Esophagus (tissue), 2 donors: ENCODE results near the gene CDH13. TPM values are rescaled to one million over a fixed set of nuclear protein-coding genes. Genes with fewer than 3 reads are reported as not detected.

ENCODE experiments used
- H3K27ac ChIP-seq, 2 donors: one replicate each; pipeline ENCODE4 v1.5.1; 2013; ENCODE audit warnings: low read depth in 2 of 2, mild to moderate bottlenecking in 2 of 2, inconsistent platforms in 1 of 2, low read length in 1 of 2, moderate library complexity in 1 of 2
- H3K27me3 ChIP-seq, 2 donors: one replicate each; pipeline ENCODE4 v1.6.1; 2013; ENCODE audit warnings: low read length in 2 of 2, control low read depth in 1 of 2, mild to moderate bottlenecking in 1 of 2; ENCODE audit not compliant: insufficient read depth in 2 of 2, control insufficient read depth in 1 of 2
- H3K36me3 ChIP-seq, 2 donors: one replicate each; pipeline ENCODE4 v1.6.1; 2013; ENCODE audit warnings: low read length in 1 of 2; ENCODE audit not compliant: control insufficient read depth in 2 of 2, insufficient read depth in 2 of 2
- H3K4me1 ChIP-seq, 2 donors: one replicate each; pipeline ENCODE4 v1.6.1; 2013; ENCODE audit warnings: low read length in 1 of 2; ENCODE audit not compliant: control insufficient read depth in 2 of 2, insufficient read depth in 2 of 2
- H3K4me3 ChIP-seq, 2 donors: one replicate each; pipeline ENCODE4 v1.5.1; 2013; ENCODE audit warnings: low read length in 2 of 2, mild to moderate bottlenecking in 2 of 2, low read depth in 1 of 2, moderate library complexity in 1 of 2
- H3K9me3 ChIP-seq, 2 donors: one replicate each; pipeline ENCODE4 v1.6.1; 2013; ENCODE audit warnings: mild to moderate bottlenecking in 2 of 2, low read depth in 1 of 2, low read length in 1 of 2, moderate library complexity in 1 of 2; ENCODE audit not compliant: control insufficient read depth in 2 of 2, insufficient read depth in 1 of 2
- WGBS, 2 donors: extraction: QIAGEN DNeasy Blood & Tissue Kit; methylation state at CpG; one replicate each; pipeline ENCODE4 v1.1.7; 2013; 5-methylcytosine and 5-hydroxymethylcytosine counted together
- polyA plus RNA-seq, 2 donors: library from polyadenylated mRNA; stranded (reverse); fragments of 200-250 nt; gene quantifications; one replicate each; pipeline ENCODE4 v1.2.3, GENCODE V29; 2013
- donor health status: healthy with polysubstance abuse.
- donor health status: Bipolar disorder and iron deficiency.

The CDH13 gene
- polyA plus RNA-seq, 2 donors: 1.3 to 4.3 TPM

GRCh38 chr16:83682116-83682867 lies 1055.5 kb downstream of the CDH13 start:
- no peaks in the 10 kb centered on the region for H3K9me3 ChIP-seq
- WGBS, 2 donors: 77 to 81% methylated on average over 13 of the region's 13 CpGs
- no peaks in the 10 kb centered on the region for H3K4me1 ChIP-seq
- H3K36me3 ChIP-seq: peaks cover 0 to 2% of the 10 kb centered on the region in 2 donors
- H3K4me3 ChIP-seq: no peak overlapping the region
- H3K27me3 ChIP-seq: no peaks in the 10 kb centered on the region
- H3K27ac ChIP-seq: no peak overlapping the region

DNA sequence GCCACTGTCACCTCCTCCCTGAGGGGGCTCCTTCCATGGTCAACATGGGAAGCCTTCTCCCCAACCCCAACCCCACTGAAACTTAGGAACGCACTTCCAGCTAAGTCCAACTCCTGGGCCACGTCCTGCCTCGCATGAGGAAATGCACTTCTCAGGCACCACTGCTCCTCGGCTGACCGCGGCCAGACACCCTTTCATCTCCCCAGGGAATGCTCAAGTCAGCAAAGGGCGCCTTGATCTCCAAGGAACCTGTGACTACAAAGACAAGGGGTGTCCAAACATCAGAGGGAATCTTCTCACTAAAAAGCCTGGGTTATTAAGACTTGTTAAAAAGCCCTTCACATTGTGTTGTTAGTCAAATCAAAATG lies 1056.1 kb downstream of the CDH13 start:
- Histone ChIP-seq H3K4me3 (no peak overlapping the region), H3K4me1 (no peaks in the 10 kb centered on the region), H3K27me3 (no peaks in the 10 kb centered on the region), H3K9me3 (no peaks in the 10 kb centered on the region), H3K36me3 (peaks cover 0 to 2% of the 10 kb centered on the region in 2 donors), H3K27ac (no peak overlapping the region)
- 56 to 59% methylated on average over 7 of the region's 7 CpGs for WGBS, 2 donors

GRCh38 chr16:83685615-83686165 lies 1058.9 kb downstream of the CDH13 start:
- H3K9me3 ChIP-seq: no peaks in the 10 kb centered on the region
- no peak overlapping the region for H3K4me3 ChIP-seq
- H3K27ac ChIP-seq: no peak overlapping the region
- peaks cover 0 to 2% of the 10 kb centered on the region in 2 donors for H3K36me3 ChIP-seq
- peaks cover 2 to 3% of the 10 kb centered on the region in 2 donors for H3K4me1 ChIP-seq
- WGBS, 2 donors: 86 to 87% methylated on average over 8 of the region's 8 CpGs
- H3K27me3 ChIP-seq: no peaks in the 10 kb centered on the region

GRCh38 chr16:83686726-83687125 lies 1060.0 kb downstream of the CDH13 start:
- no peak overlapping the region for H3K27ac ChIP-seq
- H3K9me3 ChIP-seq: no peaks in the 10 kb centered on the region
- no peak overlapping the region for H3K4me3 ChIP-seq
- H3K4me1 ChIP-seq: peaks cover 2 to 3% of the 10 kb centered on the region in 2 donors
- no peaks in the 10 kb centered on the region for H3K27me3 ChIP-seq
- H3K36me3 ChIP-seq: no peaks in the 10 kb centered on the region
- WGBS, 2 donors: 95% methylated on average over 3 of the region's 3 CpGs

DNA sequence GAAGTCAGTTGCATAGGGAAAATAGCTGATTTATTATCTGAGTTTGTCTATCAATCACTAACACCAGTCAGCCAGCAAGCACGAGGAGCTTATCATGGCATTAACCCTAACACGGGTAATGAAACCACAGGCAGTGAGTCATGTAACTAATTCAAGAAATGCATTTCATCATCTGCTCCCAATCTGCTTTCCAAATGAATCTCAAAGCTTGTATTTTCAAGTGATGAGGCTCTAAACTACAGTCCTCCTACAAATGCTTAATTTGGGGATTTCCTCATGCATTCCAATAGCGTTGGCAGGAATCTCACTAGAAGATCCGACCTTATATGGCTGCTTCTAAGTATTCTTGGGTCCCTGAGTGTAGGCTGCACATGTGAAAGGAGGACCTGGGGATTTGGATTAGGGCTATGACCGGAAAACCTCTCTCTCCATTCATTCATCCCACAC lies 1062.6 kb downstream of the CDH13 start:
- Histone ChIP-seq H3K27ac (no peak overlapping the region), H3K27me3 (no peaks in the 10 kb centered on the region), H3K9me3 (no peaks in the 10 kb centered on the region), H3K36me3 (no peaks in the 10 kb centered on the region), H3K4me3 (no peak overlapping the region), H3K4me1 (peaks cover 2 to 3% of the 10 kb centered on the region in 2 donors)
- WGBS, 2 donors: 24% methylated on average over 5 of the region's 5 CpGs

GRCh38 chr16:83692224-83692623 lies 1065.5 kb downstream of the CDH13 start:
- Histone ChIP-seq H3K4me3 (no peak overlapping the region), H3K9me3 (no peaks in the 10 kb centered on the region), H3K36me3 (no peaks in the 10 kb centered on the region), H3K27me3 (no peaks in the 10 kb centered on the region), H3K27ac (no peak overlapping the region), H3K4me1 (peaks cover 2 to 3% of the 10 kb centered on the region in 2 donors)
- WGBS, 2 donors: 43 to 47% methylated on average over 5 of the region's 5 CpGs

- WGBS, 2 donors: 80% methylated on average over 4 of the region's 4 CpGs
- H3K4me1 ChIP-seq: no peaks in the 10 kb centered on the region
- H3K36me3 ChIP-seq: peaks cover 0 to 2% of the 10 kb centered on the region in 2 donors
- H3K27me3 ChIP-seq: no peaks in the 10 kb centered on the region
- H3K27ac ChIP-seq: no peak overlapping the region
- H3K4me3 ChIP-seq: no peak overlapping the region
- peaks cover 0 to 2% of the 10 kb centered on the region in 2 donors for H3K9me3 ChIP-seq
These were observed 1072.2 kb downstream of the CDH13 start for GRCh38 chr16:83698964-83699363.

GRCh38 chr16:83699817-83700216 lies 1073.0 kb downstream of the CDH13 start:
- H3K4me1 ChIP-seq: no peaks in the 10 kb centered on the region
- WGBS, 2 donors: 71 to 75% methylated on average over 4 of the region's 4 CpGs
- H3K4me3 ChIP-seq: no peak overlapping the region
- no peaks in the 10 kb centered on the region for H3K27me3 ChIP-seq
- H3K9me3 ChIP-seq: peaks cover 0 to 2% of the 10 kb centered on the region in 2 donors
- H3K36me3 ChIP-seq: peaks cover 0 to 2% of the 10 kb centered on the region in 2 donors
- no peak overlapping the region for H3K27ac ChIP-seq

- 69 to 79% methylated on average over 7 of the region's 7 CpGs for WGBS, 2 donors
- Histone ChIP-seq H3K9me3 (peaks cover 0 to 2% of the 10 kb centered on the region in 2 donors), H3K4me1 (no peaks in the 10 kb centered on the region), H3K27ac (no peak overlapping the region), H3K36me3 (peaks cover 0 to 2% of the 10 kb centered on the region in 2 donors), H3K27me3 (no peaks in the 10 kb centered on the region), H3K4me3 (no peak overlapping the region)
These were observed 1074.1 kb downstream of the CDH13 start for GRCh38 chr16:83700918-83701317.

- peaks cover 0 to 2% of the 10 kb centered on the region in 2 donors for H3K36me3 ChIP-seq
- H3K27me3 ChIP-seq: no peaks in the 10 kb centered on the region
- H3K9me3 ChIP-seq: peaks cover 0 to 2% of the 10 kb centered on the region in 2 donors
- H3K4me3 ChIP-seq: no peak overlapping the region
- H3K4me1 ChIP-seq: no peaks in the 10 kb centered on the region
- no peak overlapping the region for H3K27ac ChIP-seq
- WGBS, 2 donors: 36 to 48% methylated on average over 9 of the region's 9 CpGs
These were observed 1074.7 kb downstream of the CDH13 start for GRCh38 chr16:83701494-83701893.
